HG02981 (cell line): ENCODE measurements around the gene OR10A4.
"Not testable (repeated sequence)": the region's sequence is repeated elsewhere in the genome, so short reads cannot be mapped to it uniquely, and the experiment has no call there.

Source experiments
- ATAC-seq: cut with Tn5 transposase; IDR thresholded peaks from one replicate; pipeline ENCODE4 v1.9.1; 2021; ENCODE audit warnings: mild to moderate bottlenecking, moderate library complexity; ENCODE audit not compliant: unreplicated experiment

Gene OR10A4, protein sequence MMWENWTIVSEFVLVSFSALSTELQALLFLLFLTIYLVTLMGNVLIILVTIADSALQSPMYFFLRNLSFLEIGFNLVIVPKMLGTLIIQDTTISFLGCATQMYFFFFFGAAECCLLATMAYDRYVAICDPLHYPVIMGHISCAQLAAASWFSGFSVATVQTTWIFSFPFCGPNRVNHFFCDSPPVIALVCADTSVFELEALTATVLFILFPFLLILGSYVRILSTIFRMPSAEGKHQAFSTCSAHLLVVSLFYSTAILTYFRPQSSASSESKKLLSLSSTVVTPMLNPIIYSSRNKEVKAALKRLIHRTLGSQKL

GRCh38 chr11:6876325-6876724, at the start of gene OR10A4:
OR10A4 (plus strand) TSS chr11:6876625; CDS start chr11:6876648, 23 bp downstream.
- no peak for ATAC-seq

GRCh38 chr11:6828103-6828502, 48.3 kb upstream of the OR10A4 start:
- no peak for ATAC-seq

- ATAC-seq = no peak
Measured at GRCh38 chr11:6833356-6833755, 43.1 kb upstream of the OR10A4 start.

- no peak for ATAC-seq
Measured at GRCh38 chr11:6834021-6834420, 42.4 kb upstream of the OR10A4 start.

GRCh38 chr11:6841694-6842093, 34.7 kb upstream of the OR10A4 start:
- ATAC-seq = no peak

DNA sequence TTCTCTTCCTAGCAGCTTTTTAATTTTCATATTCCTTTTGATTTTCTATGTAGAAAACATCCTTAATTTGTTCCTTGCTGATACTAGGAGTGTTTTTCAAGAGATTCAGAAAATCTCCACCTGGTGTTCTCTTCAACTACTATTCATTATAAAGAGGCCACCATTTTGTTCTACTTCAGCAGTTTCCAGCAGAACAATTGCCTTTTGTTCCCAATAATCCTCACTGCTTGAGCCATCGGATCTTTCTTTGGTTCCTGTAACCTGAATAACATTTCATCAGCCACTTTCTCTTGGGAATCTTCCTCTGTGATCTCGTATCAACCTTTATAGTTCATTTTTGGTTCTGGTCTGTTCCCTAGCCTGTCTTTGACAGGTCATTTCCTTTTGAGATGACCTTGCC, 32.8 kb upstream of the OR10A4 start:
- no peak for ATAC-seq

- ATAC-seq = no peak
Measured at GRCh38 chr11:6844356-6844755, 32.1 kb upstream of the OR10A4 start.

DNA sequence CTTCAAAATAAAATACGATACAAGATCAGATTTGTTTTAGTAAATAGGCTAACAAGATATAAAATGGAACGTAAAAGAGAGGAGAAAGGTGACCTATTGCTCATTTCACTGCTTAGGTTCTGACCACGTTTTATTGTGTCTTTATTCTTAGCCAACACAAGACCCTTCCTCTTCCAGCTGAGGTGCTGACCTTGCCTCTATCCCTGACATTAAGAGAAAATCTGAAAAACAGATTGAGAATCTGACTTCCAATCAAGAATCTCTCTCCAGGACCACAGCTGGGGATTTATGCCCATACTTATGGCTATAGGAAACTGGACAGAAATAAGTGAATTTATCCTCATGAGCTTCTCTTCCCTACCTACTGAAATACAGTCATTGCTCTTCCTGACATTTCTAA, 31.0 kb upstream of the OR10A4 start, which contains the start of gene OR10A5:
Gene OR10A5 (plus strand): TSS at position 301 of the 400 bp plus-strand sequence. CDS start 0 bp downstream, at position 301.
- ATAC-seq = no peak

GRCh38 chr11:6850526-6850925, 25.9 kb upstream of the OR10A4 start:
- no peak for ATAC-seq

DNA sequence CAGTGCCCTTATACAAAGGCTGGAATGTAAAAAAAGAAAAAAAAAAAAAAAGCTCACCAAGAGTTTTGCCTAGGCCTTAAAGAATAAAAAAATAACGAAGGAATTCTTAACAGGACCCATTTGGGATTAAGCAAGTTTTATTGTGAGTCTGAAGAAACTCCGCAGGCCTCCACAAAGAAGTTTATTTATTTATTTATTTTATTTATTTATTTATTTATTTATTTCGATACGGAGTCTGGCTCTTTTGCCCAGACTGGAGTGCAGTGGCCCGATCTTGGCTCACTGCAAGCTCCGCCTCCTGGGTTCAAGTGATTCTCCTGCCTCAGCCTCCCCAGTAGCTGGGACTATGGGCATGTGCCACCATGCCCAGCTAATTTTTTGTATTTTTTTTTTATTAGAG, 21.6 kb upstream of the OR10A4 start:
- not testable (repeated sequence) for ATAC-seq

DNA sequence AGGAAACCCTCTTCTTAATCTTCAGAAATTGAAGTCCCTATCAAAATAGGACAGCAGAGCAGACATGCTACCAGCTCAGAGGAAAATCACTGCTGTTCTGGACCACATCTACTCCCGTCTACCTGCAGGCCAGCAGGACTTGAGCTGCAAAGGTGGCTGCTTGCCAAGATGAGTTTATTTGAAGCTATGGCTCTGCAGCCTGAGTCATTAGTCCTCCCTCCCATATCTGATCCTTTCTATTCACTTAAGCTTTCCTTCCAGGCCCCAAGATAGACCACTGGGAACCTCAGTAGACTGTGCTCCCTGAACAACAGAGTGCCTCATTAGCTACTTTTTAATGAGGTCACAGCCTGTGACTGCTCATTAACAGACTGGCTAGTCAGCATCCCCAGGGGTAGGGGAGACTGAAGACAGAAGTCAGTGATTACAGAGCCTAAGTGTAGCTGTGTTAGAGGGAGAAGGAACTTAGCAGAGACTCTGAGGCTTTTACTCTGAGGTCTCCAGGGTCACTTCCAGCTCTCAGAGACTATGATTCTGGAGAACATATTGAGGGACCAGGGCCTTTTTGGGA, 20.4 kb upstream of the OR10A4 start:
- ATAC-seq = no peak

DNA sequence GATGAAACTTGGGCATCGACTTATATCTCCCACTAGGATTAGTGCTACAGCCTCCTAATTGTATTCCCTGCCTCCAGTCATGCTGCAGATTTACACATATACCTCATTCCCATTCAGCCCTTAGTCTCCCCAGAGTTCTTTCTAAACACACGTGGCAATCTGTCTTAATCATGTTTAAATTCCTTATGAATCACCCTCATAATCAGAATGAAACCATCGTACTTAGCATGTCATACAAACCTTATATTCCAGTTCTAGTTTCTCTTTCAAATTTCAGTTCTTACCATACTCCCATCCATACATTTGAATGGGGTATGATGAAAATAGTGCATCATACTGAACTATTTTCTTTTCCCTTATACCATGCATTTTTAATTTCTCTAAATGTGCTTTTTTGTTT, 19.6 kb upstream of the OR10A4 start:
- ATAC-seq = no peak

DNA sequence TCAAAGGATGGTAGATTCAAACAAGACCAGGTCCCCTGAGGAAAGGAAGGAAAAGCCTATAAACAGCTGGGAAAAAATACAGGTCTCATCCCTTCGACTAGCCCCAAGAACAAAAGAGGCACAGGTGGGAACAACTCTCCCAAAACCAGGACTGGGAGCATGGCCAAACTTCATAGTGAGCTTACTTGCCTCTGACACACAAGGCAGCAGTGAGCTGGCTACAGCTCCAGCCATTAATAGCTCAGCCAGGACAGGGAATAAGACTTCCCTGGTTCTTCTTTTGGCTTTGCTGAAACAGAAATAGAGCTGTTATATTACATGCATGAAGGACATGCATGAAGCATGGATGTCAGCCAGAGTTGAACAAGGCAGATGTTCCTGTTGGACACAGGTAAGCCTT, 13.5 kb upstream of the OR10A4 start, which contains the start of gene OR10A2:
Gene OR10A2 (plus strand): TSS at position 97 of the 400 bp plus-strand sequence. CDS start 6,698 bp downstream, outside the sequence.
- no peak for ATAC-seq

- no peak for ATAC-seq
Measured at GRCh38 chr11:6864438-6864837, 12.0 kb upstream of the OR10A4 start.

DNA sequence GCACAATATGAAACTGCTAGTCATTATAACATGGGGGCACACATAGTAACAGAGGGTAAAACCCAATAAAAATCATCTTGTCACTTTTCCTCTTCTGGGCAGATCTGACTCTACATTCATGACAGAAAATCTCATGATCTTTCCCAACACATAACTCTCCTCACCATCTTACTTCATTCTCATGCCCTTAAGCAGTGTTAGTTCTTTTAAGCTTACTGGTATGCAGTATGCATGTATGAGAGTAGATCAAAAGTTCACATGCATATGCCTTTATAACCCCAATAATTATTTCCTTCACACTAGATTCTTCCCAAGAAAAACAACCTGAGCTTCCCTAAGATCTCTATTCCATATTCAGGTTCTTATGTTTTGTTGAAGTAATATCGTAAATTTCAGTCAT, 5.1 kb upstream of the OR10A4 start:
- ATAC-seq = no peak

GRCh38 chr11:6875761-6876160, 664 bp upstream of the OR10A4 start:
- ATAC-seq = no peak

DNA sequence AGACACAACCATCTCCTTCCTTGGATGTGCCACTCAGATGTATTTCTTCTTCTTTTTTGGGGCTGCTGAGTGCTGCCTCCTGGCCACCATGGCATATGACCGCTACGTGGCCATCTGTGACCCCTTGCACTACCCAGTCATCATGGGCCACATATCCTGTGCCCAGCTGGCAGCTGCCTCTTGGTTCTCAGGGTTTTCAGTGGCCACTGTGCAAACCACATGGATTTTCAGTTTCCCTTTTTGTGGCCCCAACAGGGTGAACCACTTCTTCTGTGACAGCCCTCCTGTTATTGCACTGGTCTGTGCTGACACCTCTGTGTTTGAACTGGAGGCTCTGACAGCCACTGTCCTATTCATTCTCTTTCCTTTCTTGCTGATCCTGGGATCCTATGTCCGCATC, 489 bp downstream of the OR10A4 start:
- no peak for ATAC-seq

GRCh38 chr11:6882751-6883150, 6.3 kb downstream of the OR10A4 start:
- ATAC-seq = no peak

DNA sequence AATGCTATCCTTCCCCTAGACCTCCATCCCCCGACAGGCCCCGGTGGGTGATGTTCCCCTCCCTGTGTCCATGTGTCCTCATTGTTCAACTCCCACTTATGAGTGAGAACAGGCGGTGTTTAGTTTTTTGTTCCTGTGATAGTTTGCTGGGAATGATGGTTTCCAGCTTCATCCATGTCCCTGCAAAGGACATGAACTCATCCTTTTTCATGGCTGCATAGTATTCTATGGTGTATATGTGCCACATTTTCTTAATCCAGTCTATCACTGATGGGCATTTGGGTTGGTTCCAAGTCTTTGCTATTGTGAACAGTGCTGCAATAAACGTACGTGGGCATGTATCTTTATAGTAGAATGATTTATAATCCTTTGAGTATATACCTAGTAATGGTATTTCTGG, 11.3 kb downstream of the OR10A4 start:
- ATAC-seq = not testable (repeated sequence)

DNA sequence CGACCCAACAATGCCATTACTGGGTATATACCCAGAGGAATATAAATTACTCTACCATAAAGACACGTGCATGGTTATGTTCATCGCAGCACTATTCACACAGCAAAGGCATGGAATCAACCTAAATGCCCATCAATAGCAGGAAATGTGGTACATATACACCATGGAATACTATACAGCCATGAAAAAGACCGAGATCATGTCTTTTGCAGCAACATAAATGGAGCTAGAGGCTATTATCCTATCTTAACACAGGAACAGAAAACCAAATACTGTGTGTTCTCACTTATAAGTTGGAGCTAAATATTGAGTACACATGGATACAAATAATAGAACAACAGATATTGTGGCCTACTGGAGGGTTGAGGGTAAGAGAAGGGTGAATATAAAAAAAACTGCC, 12.4 kb downstream of the OR10A4 start:
- ATAC-seq = no peak

DNA sequence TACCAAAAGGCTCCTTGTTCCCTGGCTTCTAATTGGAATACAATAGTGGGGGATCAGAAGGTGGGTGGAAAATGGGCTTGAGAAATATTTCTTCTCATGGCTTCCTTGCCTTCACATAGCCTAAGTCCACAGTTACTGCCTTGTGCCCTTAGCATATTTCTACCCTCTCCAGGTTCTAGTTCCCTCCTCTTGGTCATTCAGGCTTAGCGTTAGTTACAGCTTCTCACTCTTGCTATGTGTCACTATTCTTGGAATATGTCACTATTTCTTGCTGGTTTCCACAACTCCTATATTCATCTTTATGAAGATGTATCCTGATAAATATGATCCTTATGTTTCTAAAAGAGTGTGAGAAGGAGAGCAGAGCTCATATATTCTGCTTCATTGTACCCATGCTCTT, 13.4 kb downstream of the OR10A4 start:
- ATAC-seq = no peak

DNA sequence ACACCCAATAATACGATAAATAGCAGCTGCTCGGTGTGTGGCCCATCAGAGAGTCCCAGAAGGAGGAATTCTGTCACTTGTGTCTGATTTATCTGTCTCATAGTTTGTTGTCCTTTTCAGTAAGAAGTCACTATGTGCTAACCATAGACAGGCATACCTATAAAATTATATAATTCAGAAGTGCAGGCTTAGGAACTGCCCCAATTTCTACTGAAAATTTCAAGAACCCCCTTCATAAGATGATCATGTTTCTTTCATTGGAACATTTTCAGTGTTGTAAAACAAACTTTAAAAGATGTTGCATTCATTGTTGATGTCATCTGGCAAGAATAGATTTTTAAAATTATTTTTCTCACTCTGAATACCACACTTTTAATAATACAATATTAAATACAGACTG, 16.0 kb downstream of the OR10A4 start, which contains the start of gene OR2D2:
Gene OR2D2 (minus strand): TSS at position 101 of the 400 bp plus-strand sequence. CDS start 0 bp downstream, at position 101.
- ATAC-seq = no peak
